OCI-LY3 (cell line): ENCODE measurements around the gene FERMT3.

Source experiments
- H2AFZ ChIP-seq: fragments of 200-600, 300-600 bp; shearing (Covaris generic); 2 replicates; pipeline ENCODE4 v1.6.0; 2014; ENCODE audit warnings: antibody characterized with exemption, low read depth, low read length
- H3K27ac ChIP-seq: fragments of 200-600, 300-600 bp; sonication (generic); 2 replicates; pipeline ENCODE4 v1.5.1; 2014; ENCODE audit warnings: mild to moderate bottlenecking, low read length, moderate library complexity, mixed read lengths
- H3K27me3 ChIP-seq: fragments of 200-600, 300-600 bp; sonication (generic); 2 replicates; pipeline ENCODE4 v1.6.1; 2014; ENCODE audit warnings: low read depth, low read length, mixed read lengths
- H3K36me3 ChIP-seq: fragments of 200-600, 300-600 bp; sonication (generic); replicated peaks from 2 replicates; pipeline ENCODE3; 2014; ENCODE audit warnings: low read depth, low read length, mixed read lengths
- H3K4me1 ChIP-seq: fragments of 300-600, 200-600 bp; sonication (generic); 2 replicates; pipeline ENCODE4 v1.6.1; 2014; ENCODE audit warnings: low read length, mixed read lengths
- H3K4me2 ChIP-seq: fragments of 200-600, 300-600 bp; sonication (generic); 2 replicates; pipeline ENCODE4 v1.6.1; 2014; ENCODE audit warnings: low read length, mixed read lengths
- H3K4me3 ChIP-seq: fragments of 300-600, 200-600 bp; sonication (generic); 2 replicates; pipeline ENCODE4 v1.5.1; 2014; ENCODE audit warnings: antibody characterized with exemption, mild to moderate bottlenecking, low read length, moderate library complexity
- H3K79me2 ChIP-seq: fragments of 300-600, 200-600 bp; shearing (Covaris generic); 2 replicates; pipeline ENCODE4 v1.6.1; 2014; ENCODE audit warnings: mild to moderate bottlenecking, low read length, mixed read lengths
- H3K9ac ChIP-seq: fragments of 300-600, 200-600 bp; shearing (Covaris generic); 2 replicates; pipeline ENCODE4 v1.6.0; 2014; ENCODE audit warnings: mild to moderate bottlenecking, low read length, moderate library complexity
- H3K9me3 ChIP-seq: fragments of 200-600, 300-600 bp; shearing (Covaris generic); 2 replicates; pipeline ENCODE4 v1.6.1; 2014; ENCODE audit warnings: low read length, mixed read lengths; ENCODE audit not compliant: insufficient read depth
- H4K20me1 ChIP-seq: fragments of 200-600, 300-600 bp; sonication (generic); 2 replicates; pipeline ENCODE4 v1.6.1; 2016; ENCODE audit warnings: low read length, mixed read lengths; ENCODE audit not compliant: insufficient read depth
- CTCF ChIP-seq: fragments of 200-600, 300-600 bp; sonication (generic); IDR thresholded peaks from 2 replicates; pipeline ENCODE4 v1.5.1; 2014; ENCODE audit warnings: antibody characterized with exemption, low read length, low read depth
- EZH2phosphoT487 ChIP-seq: fragments of 200-600 bp; shearing (Covaris generic); IDR thresholded peaks from 2 replicates; pipeline ENCODE4 v1.6.1; 2018; ENCODE audit warnings: antibody characterized with exemption, mixed run types, low read depth

The FERMT3 gene

GRCh38 chr11:64178951-64179639, 27.4 kb upstream of the FERMT3 start:
- Histone ChIP-seq H3K9ac (no peak overlapping the region), H3K9me3 (0 out of 2 replicates have a peak, but pooled peaks cover 6% of the 10 kb centered on the region), H3K4me3 (no peak overlapping the region), H4K20me1 (no peaks in the 10 kb centered on the region), H3K27me3 (no peaks in the 10 kb centered on the region), H2AFZ (no peak overlapping the region), H3K36me3 (peaks cover 17% of the 10 kb centered on the region), H3K4me2 (no peak overlapping the region), H3K4me1 (peaks cover 26% of the 10 kb centered on the region), H3K79me2 (peaks cover 9% of the 10 kb centered on the region), H3K27ac (no peak overlapping the region)
- TF ChIP-seq CTCF (no peak), EZH2phosphoT487 (no peak)

GRCh38 chr11:64180891-64181290, 25.6 kb upstream of the FERMT3 start:
- no peaks in the 10 kb centered on the region for H4K20me1 ChIP-seq
- no peak for TF ChIP-seq CTCF
- no peak for TF ChIP-seq EZH2phosphoT487
- peaks cover 15% of the 10 kb centered on the region for H3K36me3 ChIP-seq
- H3K27ac ChIP-seq = no peak overlapping the region
- no peak overlapping the region for H3K9ac ChIP-seq
- H3K4me3 ChIP-seq = no peak overlapping the region
- peaks cover 28% of the 10 kb centered on the region for H3K4me1 ChIP-seq
- H3K4me2 ChIP-seq = no peak overlapping the region
- H3K79me2 ChIP-seq = peaks cover 23% of the 10 kb centered on the region
- H2AFZ ChIP-seq = no peak overlapping the region
- H3K27me3 ChIP-seq = no peaks in the 10 kb centered on the region
- H3K9me3 ChIP-seq = 0 out of 2 replicates have a peak, but pooled peaks cover 4% of the 10 kb centered on the region

- Histone ChIP-seq H4K20me1 (no peaks in the 10 kb centered on the region), H3K79me2 (peaks cover 23% of the 10 kb centered on the region), H3K27me3 (no peaks in the 10 kb centered on the region), H3K4me1 (peaks cover 28% of the 10 kb centered on the region), H3K9ac (peak overlapping the region; percentile 8; the same call in 1 of the 2 replicates), H2AFZ (peak overlapping the region; percentile 4; the same call in 1 of the 2 replicates), H3K9me3 (0 out of 2 replicates have a peak, but pooled peaks cover 4% of the 10 kb centered on the region), H3K4me3 (peak overlapping the region; percentile 12), H3K36me3 (peaks cover 15% of the 10 kb centered on the region), H3K27ac (no peak overlapping the region), H3K4me2 (peak overlapping the region; percentile 36)
- TF ChIP-seq CTCF (no peak), EZH2phosphoT487 (no peak)
Measured at GRCh38 chr11:64181506-64182411, 24.8 kb upstream of the FERMT3 start.

- H3K27me3 ChIP-seq = no peaks in the 10 kb centered on the region
- 0 out of 2 replicates have a peak, but pooled peaks cover 1% of the 10 kb centered on the region for H3K9me3 ChIP-seq
- peaks cover 12% of the 10 kb centered on the region for H3K4me1 ChIP-seq
- no peak for TF ChIP-seq EZH2phosphoT487
- no peak for TF ChIP-seq CTCF
- peak overlapping the region; percentile 90 for H3K4me2 ChIP-seq
- no peak overlapping the region for H3K27ac ChIP-seq
- H3K9ac ChIP-seq = no peak overlapping the region
- H3K36me3 ChIP-seq = peaks cover 20% of the 10 kb centered on the region
- no peak overlapping the region for H2AFZ ChIP-seq
- peaks cover 3% of the 10 kb centered on the region; the same call in 1 of the 2 replicates for H4K20me1 ChIP-seq
- peaks cover 23% of the 10 kb centered on the region for H3K79me2 ChIP-seq
- no peak overlapping the region for H3K4me3 ChIP-seq
Measured at GRCh38 chr11:64183890-64184289, 22.6 kb upstream of the FERMT3 start.
